ENCODE results near the gene ZFP36L1. TPM values are rescaled to one million over a fixed set of nuclear protein-coding genes. Genes with fewer than 3 reads are reported as not detected.

ZFP36L1 gene
- total RNA-seq, 4 donors from 2014 or later, result 78.8 to 321 (median 195) TPM

GRCh38 chr14:68794130-68794850 lies 1.4 kb upstream of the ZFP36L1 start:
- Histone ChIP-seq H3K4me3 (peak overlapping the region; percentile 74 to 96 (median 84)), H3K4me1 (peaks cover 0 to 13% (median 3%) of the 10 kb centered on the region in 4 donors), H3K27ac (peak overlapping the region; percentile 95 to 100 (median 100)), H3K36me3 (peaks cover 0 to 12% (median 3%) of the 10 kb centered on the region in 3 donors), H3K27me3 (no peaks in the 10 kb centered on the region), H3K9me3 (no peaks in the 10 kb centered on the region)
- DNase-seq, result peak; percentile 84 to 94 (median 86)
- no peak for TF ChIP-seq CTCF (IDR thresholded peaks at IDR 0.05)
- peak; percentile 43 to 88 for TF ChIP-seq POLR2A (IDR thresholded peaks at IDR 0.05)

GRCh38 chr14:68793734-68794129 lies 865 bp upstream of the ZFP36L1 start:
- no peak for TF ChIP-seq CTCF (IDR thresholded peaks at IDR 0.05)
- TF ChIP-seq POLR2A (IDR thresholded peaks at IDR 0.05), result no peak
- peaks cover 0 to 13% (median 3%) of the 10 kb centered on the region in 4 donors for H3K4me1 ChIP-seq
- H3K27me3 ChIP-seq, result no peaks in the 10 kb centered on the region
- H3K27ac ChIP-seq, result peak overlapping the region; percentile 95 to 100 (median 100)
- no peaks in the 10 kb centered on the region for H3K9me3 ChIP-seq
- H3K36me3 ChIP-seq, result peaks cover 0 to 16% (median 3%) of the 10 kb centered on the region in 3 donors
- H3K4me3 ChIP-seq, result peak overlapping the region; percentile 74 to 96 (median 84)
- DNase-seq, result no peak

DNA sequence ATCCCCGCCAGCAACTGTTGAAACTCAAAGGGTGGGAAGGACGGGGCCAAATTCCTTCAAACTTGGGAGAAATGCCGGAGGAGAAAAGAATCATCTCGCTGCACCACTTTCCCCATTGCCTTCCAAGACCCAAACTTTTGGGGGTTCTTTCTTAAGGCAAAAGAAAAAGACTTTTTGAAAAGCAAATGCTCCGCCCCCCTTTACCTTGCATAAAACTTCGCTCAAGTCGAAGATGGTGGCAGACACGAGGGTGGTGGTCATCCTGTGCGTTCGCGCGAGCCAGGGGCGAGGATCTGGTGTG lies 239 bp downstream of the ZFP36L1 start:
- H3K36me3 ChIP-seq, result peaks cover 0 to 24% (median 3%) of the 10 kb centered on the region in 3 donors
- peak overlapping the region; percentile 74 to 96 (median 84) for H3K4me3 ChIP-seq
- no peaks in the 10 kb centered on the region for H3K27me3 ChIP-seq
- TF ChIP-seq POLR2A (IDR thresholded peaks at IDR 0.05), result no peak
- no peak for TF ChIP-seq CTCF (IDR thresholded peaks at IDR 0.05)
- peaks cover 0 to 16% (median 7%) of the 10 kb centered on the region in 4 donors for H3K4me1 ChIP-seq
- no peak for DNase-seq
- peak overlapping the region; percentile 95 to 100 (median 100) for H3K27ac ChIP-seq
- no peaks in the 10 kb centered on the region for H3K9me3 ChIP-seq

DNA sequence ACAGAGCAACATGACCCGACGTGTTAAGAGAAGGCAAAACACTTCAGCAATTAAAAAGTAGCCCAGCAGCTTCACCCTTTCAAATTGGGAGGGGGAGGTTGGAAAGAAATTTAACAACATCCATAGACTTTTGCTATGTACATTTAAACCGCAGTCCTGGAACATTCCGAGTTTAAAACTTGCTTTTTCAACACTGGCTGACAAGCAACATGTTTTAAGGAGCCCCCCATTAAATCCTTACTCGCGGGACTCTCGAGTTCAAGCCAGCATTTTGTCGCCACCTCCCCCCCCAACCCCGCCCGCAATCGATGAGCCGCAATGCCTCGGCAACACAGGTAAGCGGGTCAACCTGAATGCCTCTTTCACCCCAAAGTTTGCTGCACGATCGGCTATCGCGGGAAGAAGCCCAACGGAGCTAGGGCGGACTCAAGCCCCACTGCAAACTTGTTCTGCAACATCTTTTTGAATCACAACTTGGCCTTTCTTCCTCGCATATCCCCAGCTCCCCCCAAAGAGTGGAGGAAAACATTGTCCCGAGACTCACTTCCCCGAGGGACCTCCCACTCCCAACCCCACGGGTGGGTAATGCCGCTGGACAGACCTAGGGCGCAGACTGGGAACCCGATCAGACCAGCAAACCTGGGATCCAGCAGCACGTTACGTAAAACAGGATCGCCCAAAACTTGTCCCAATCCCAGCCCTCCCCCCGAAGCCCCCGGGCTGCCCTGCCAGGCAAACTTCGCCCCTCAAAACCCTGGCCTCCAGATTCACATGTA lies 777 bp downstream of the ZFP36L1 start:
- Histone ChIP-seq H3K27me3 (no peaks in the 10 kb centered on the region), H3K36me3 (peaks cover 0 to 29% (median 3%) of the 10 kb centered on the region in 3 donors), H3K27ac (peak overlapping the region; percentile 95 to 100 (median 100)), H3K4me1 (peaks cover 0 to 21% (median 12%) of the 10 kb centered on the region in 4 donors), H3K9me3 (no peaks in the 10 kb centered on the region), H3K4me3 (peak overlapping the region; percentile 74 to 96 (median 84))
- DNase-seq, result peak; percentile 18 to 68 (median 59)
- TF ChIP-seq POLR2A (IDR thresholded peaks at IDR 0.05), result no peak

GRCh38 chr14:68791078-68791901 lies 1.6 kb downstream of the ZFP36L1 start:
- Histone ChIP-seq H3K27ac (peak overlapping the region; percentile 95 to 100 (median 100)), H3K36me3 (peaks cover 0 to 29% (median 3%) of the 10 kb centered on the region in 3 donors), H3K27me3 (no peaks in the 10 kb centered on the region), H3K4me3 (peak overlapping the region; percentile 74 to 96 (median 84)), H3K4me1 (peaks cover 0 to 24% (median 16%) of the 10 kb centered on the region in 4 donors), H3K9me3 (no peaks in the 10 kb centered on the region)
- peak in 2 of 3 donors; percentile 42 to 57 for DNase-seq
- TF ChIP-seq CTCF (IDR thresholded peaks at IDR 0.05) (no peak), POLR2A (IDR thresholded peaks at IDR 0.05) (no peak)

All from Peyer's patch (tissue), 4 donors.